ENCODE results near the gene PRKAB1. TPM values are rescaled to one million over a fixed set of nuclear protein-coding genes. Genes with fewer than 3 reads are reported as not detected.

Gene PRKAB1
- total RNA-seq, 1 experiment from 2014 or later: 42.2 TPM

DNA sequence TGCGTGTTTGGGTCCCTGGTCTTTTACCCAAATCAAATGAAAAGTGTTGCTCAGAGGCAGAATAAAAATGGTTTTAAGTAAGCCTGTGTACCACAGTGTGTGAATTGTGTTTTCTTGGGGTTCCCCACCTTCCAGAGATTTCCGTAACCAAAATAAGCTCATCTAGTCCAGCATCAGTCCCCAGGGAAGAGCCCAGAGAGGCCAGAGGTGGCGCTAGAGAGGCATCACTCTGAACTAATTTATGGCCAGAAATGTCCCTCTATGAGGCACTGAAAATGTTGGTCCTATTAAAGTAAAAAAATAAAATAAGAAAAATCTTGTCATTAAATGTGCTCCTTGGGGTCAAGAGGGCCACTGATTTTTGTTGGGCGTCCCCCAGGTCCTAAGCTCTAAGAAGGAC is 24.9 kb upstream of the PRKAB1 start:
- peaks cover 19% of the 10 kb centered on the region for H3K27me3 Mint-ChIP-seq (ENCODE audit: low read depth)
- H3K4me3 Mint-ChIP-seq: no peak overlapping the region
- H3K4me2 ChIP-seq (ENCODE audit: insufficient read depth, insufficient read length, low read length): no peak overlapping the region
- H2BK5ac ChIP-seq (ENCODE audit: insufficient read length, low read length): no peak overlapping the region
- no peaks in the 10 kb centered on the region; a peak in 1 of 7 replicates for H3K36me3 Mint-ChIP-seq (ENCODE audit: insufficient read depth in 1 of 3, low read depth in 3 of 3)
- WGBS (ENCODE audit: extremely low coverage, insufficient read length, low lambda C conversion rate): no CpG with 5 or more reads among the region's 4 CpGs
- no peak overlapping the region for H3K27ac ChIP-seq (ENCODE audit: insufficient read length, low read depth, low read length)
- H2BK12ac ChIP-seq (ENCODE audit: insufficient read length, low read depth, low read length): no peak overlapping the region
- no peak overlapping the region for H4K5ac ChIP-seq (ENCODE audit: insufficient read length, low read depth, low read length)
- no peaks in the 10 kb centered on the region for H3K4me1 Mint-ChIP-seq
- no peak overlapping the region for H3K4ac ChIP-seq (ENCODE audit: low read depth, low read length)
- no peak overlapping the region for H2BK20ac ChIP-seq (ENCODE audit: low read depth, low read length, poor library complexity, severe bottlenecking)
- no peak overlapping the region for H3K9ac ChIP-seq (ENCODE audit: extremely low read depth, insufficient read length, low read length)
- no peak overlapping the region for H2AFZ ChIP-seq (ENCODE audit: low read length)
- H2AK5ac ChIP-seq (ENCODE audit: insufficient read length, low read length): no peak overlapping the region
- H3K4me1 ChIP-seq (ENCODE audit: insufficient read depth, low read length): no peaks in the 10 kb centered on the region
- no peak overlapping the region for H2BK120ac ChIP-seq (ENCODE audit: low read depth, low read length, poor library complexity, severe bottlenecking)
- TF ChIP-seq, protein P1, sequence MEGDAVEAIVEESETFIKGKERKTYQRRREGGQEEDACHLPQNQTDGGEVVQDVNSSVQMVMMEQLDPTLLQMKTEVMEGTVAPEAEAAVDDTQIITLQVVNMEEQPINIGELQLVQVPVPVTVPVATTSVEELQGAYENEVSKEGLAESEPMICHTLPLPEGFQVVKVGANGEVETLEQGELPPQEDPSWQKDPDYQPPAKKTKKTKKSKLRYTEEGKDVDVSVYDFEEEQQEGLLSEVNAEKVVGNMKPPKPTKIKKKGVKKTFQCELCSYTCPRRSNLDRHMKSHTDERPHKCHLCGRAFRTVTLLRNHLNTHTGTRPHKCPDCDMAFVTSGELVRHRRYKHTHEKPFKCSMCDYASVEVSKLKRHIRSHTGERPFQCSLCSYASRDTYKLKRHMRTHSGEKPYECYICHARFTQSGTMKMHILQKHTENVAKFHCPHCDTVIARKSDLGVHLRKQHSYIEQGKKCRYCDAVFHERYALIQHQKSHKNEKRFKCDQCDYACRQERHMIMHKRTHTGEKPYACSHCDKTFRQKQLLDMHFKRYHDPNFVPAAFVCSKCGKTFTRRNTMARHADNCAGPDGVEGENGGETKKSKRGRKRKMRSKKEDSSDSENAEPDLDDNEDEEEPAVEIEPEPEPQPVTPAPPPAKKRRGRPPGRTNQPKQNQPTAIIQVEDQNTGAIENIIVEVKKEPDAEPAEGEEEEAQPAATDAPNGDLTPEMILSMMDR (conservative IDR thresholded peaks at IDR 0.05): peak; percentile 81
- no peak overlapping the region for H3T11ph ChIP-seq (ENCODE audit: low read length)
- H3K79me1 ChIP-seq (ENCODE audit: insufficient read depth, low read depth, low read length, poor library complexity, severe bottlenecking): no peaks in the 10 kb centered on the region
- no peaks in the 10 kb centered on the region for H3K79me2 ChIP-seq (ENCODE audit: insufficient read depth, low read length)
- H3K23me2 ChIP-seq (ENCODE audit: insufficient read length, low read depth, low read length, poor library complexity, severe bottlenecking): no peaks in the 10 kb centered on the region
- no peaks in the 10 kb centered on the region for H3K9me3 ChIP-seq (ENCODE audit: control insufficient read depth, low read depth, low read length)
- no peak overlapping the region for H4K8ac ChIP-seq (replicated peaks; ENCODE audit: insufficient read length, low read depth, low read length)
- H2BK15ac ChIP-seq (ENCODE audit: low read depth, low read length): no peak overlapping the region
- peak; percentile 53 for DNase-seq
- no peak overlapping the region for H3K18ac ChIP-seq (ENCODE audit: insufficient read length, low read depth, low read length)
- no peak overlapping the region for H4K91ac ChIP-seq (ENCODE audit: insufficient read length, low read depth, low read length)
- no peak overlapping the region for H3K14ac ChIP-seq (ENCODE audit: insufficient read depth, low read length)
- H3K56ac ChIP-seq (ENCODE audit: insufficient read length, low read depth, low read length): no peak overlapping the region
- no peak overlapping the region for H3K23ac ChIP-seq (ENCODE audit: insufficient read length, low read depth, low read length)
- H4K20me1 ChIP-seq (ENCODE audit: control insufficient read depth, insufficient read depth, insufficient read length): no peaks in the 10 kb centered on the region
- no peaks in the 10 kb centered on the region for H3K27me3 ChIP-seq (ENCODE audit: insufficient read depth, low read length)
- H3K27ac Mint-ChIP-seq: no peak overlapping the region
- H3K9me3 Mint-ChIP-seq: peaks cover 0 to 2% of the 10 kb centered on the region in 2 experiments; a peak in 1 of 5 replicates

Data from H9 (cell line).